BLaER1 treated with 17β-estradiol and CSF1 and Interleukin-3, amounts not matched to agents 10 nM and 100 nM (cell line): ENCODE measurements around the gene TBC1D22B.

Experiments used
- H3K27ac ChIP-seq, 11 experiments: shearing (Covaris generic); formaldehyde crosslinking; 2 replicates each; pipeline ENCODE4 v1.8.1; 2022
- H3K27me3 ChIP-seq, 11 experiments: shearing (Covaris generic); formaldehyde crosslinking; 2 replicates each; pipeline ENCODE4 v1.8.1; 2022
- H3K36me3 ChIP-seq, 11 experiments: shearing (Covaris generic); formaldehyde crosslinking; 2 replicates each; pipeline ENCODE4 v1.8.1; 2022
- H3K4me1 ChIP-seq, 10 experiments: shearing (Covaris generic); formaldehyde crosslinking; 2 replicates each; pipeline ENCODE4 v1.8.1; 2022
- H3K4me2 ChIP-seq, 11 experiments: shearing (Covaris generic); formaldehyde crosslinking; 2 replicates each; pipeline ENCODE4 v1.8.1; 2022
- H3K4me3 ChIP-seq, 10 experiments: shearing (Covaris generic); formaldehyde crosslinking; 2 replicates each; pipeline ENCODE4 v1.8.1; 2022
- H3K9ac ChIP-seq, 11 experiments: shearing (Covaris generic); formaldehyde crosslinking; 2 replicates each; pipeline ENCODE4 v1.8.1; 2022
- H3K9me3 ChIP-seq, 11 experiments: shearing (Covaris generic); formaldehyde crosslinking; replicated peaks in 1 of 11; 2 replicates each; pipeline ENCODE4 v1.8.1; 2022
- H4K20me1 ChIP-seq, 11 experiments: shearing (Covaris generic); formaldehyde crosslinking; 2 replicates each; pipeline ENCODE4 v1.8.1; 2022
- Cebpa-rat ChIP-seq, 11 experiments: shearing (Covaris generic); IDR thresholded peaks; 2 replicates each; pipeline ENCODE4 v1.8.1; 2022

TBC1D22B gene

DNA sequence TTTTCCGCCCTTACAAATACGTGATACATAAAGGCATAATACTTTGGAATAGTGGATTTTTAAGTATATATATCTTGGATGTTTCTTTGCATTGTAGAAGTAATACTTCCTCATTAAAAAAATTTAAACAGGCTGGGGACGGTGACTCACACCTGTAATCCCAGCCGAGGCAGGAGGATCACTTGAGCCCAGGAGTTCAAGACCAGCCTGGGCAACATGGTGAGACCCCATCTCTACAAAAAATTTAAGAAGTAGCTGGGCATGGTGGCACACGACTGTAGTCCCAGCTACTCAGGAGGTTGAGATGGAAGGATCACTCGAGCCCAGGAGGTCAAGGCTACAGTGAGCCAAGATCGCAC is 57.6 kb downstream of the TBC1D22B start:
- Histone ChIP-seq H3K36me3 (peaks cover 54 to 79% (median 69%) of the 10 kb centered on the region in 11 experiments), H3K27ac (no peak overlapping the region), H3K27me3 (no peaks in the 10 kb centered on the region), H3K9me3 (no peaks in the 10 kb centered on the region), H3K4me2 (0 out of 22 replicates have a peak overlapping the region, but pooled peaks of 1 of the 11 experiments have one; percentile 20), H3K9ac (no peak overlapping the region), H3K4me1 (peaks cover 8 to 25% (median 16%) of the 10 kb centered on the region in 10 experiments; a peak in 19 of 20 replicates), H4K20me1 (peaks cover 0 to 9% (median 0%) of the 10 kb centered on the region in 11 experiments; a peak in 1 of 22 replicates), H3K4me3 (no peak overlapping the region)
- TF ChIP-seq Cebpa-rat (IDR thresholded peaks at IDR 0.05), result no peak

DNA sequence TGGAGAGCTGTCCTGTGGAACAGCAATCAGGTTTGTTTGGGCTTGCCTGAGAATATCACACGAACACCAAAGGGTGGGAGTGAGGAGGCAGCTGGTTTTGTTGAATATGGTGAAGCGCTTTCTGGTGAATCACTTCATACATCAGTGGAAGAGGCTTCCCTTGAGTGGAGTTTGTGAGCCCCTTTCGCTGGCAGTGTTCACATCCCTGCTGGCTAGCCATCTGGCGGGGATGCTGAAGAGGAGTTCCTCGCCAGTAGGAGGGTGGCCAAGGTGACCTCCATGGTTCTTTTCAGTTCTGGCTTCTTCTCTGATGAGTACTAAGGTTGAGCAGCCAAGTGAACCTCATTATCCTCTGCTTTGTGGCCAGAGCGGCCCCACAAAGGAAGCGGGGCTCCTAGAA is 58.5 kb downstream of the TBC1D22B start:
- H3K9me3 ChIP-seq, result no peaks in the 10 kb centered on the region
- H3K4me3 ChIP-seq, result no peak overlapping the region
- no peaks in the 10 kb centered on the region for H3K27me3 ChIP-seq
- peaks cover 63 to 86% (median 79%) of the 10 kb centered on the region in 11 experiments for H3K36me3 ChIP-seq
- peaks cover 8 to 25% (median 16%) of the 10 kb centered on the region in 10 experiments; a peak in 19 of 20 replicates for H3K4me1 ChIP-seq
- peak overlapping the region in 5 of 11 experiments; percentile 0 to 54 (median 19); a peak in 6 of 22 replicates for H3K4me2 ChIP-seq
- H3K27ac ChIP-seq, result no peak overlapping the region
- H3K9ac ChIP-seq, result no peak overlapping the region
- peaks cover 0 to 9% (median 0%) of the 10 kb centered on the region in 11 experiments; a peak in 1 of 22 replicates for H4K20me1 ChIP-seq
- no peak for TF ChIP-seq Cebpa-rat (IDR thresholded peaks at IDR 0.05)

DNA sequence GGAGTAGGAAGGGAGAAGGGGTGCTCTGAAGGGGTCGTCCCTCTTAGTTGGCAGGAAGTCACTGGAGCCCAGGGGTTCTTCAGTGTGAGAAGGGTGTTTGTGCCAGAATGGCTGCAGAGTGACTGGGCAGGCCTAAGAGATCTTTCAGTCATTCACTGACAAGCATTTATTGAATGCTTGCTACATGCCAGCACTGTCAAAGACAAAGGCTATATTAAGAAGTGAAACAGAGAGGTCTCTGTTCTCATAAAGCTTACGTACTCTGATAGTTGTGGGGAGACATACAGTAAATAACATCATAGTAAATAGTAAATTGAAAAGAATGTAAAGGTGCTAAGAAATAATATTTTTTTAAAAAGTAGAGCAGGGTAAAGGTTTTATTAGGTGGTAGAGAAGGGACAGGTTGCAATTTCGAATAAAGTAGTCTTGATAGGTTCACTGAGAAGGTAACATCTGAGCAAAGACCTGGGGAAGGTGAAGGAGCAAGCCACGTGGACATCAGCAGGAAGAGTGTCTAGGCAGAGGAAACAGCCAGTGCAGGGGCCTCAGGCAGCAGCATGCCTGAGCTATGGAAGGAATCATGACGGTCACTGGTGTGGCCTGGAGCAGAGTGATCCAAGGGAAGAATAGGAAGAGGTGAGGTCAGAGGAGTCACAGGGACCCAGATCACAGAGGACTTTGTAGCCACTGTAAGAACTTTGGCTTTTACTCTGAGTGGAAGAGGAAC is 59.9 kb downstream of the TBC1D22B start:
- Histone ChIP-seq H3K9me3 (no peaks in the 10 kb centered on the region), H3K36me3 (peaks cover 63 to 96% (median 89%) of the 10 kb centered on the region in 11 experiments), H3K27ac (no peak overlapping the region), H3K9ac (no peak overlapping the region), H3K4me3 (no peak overlapping the region), H3K4me1 (peaks cover 8 to 25% (median 18%) of the 10 kb centered on the region in 10 experiments; a peak in 19 of 20 replicates), H3K4me2 (no peak overlapping the region), H4K20me1 (peaks cover 0 to 9% (median 0%) of the 10 kb centered on the region in 11 experiments; a peak in 1 of 22 replicates), H3K27me3 (no peaks in the 10 kb centered on the region)
- no peak for TF ChIP-seq Cebpa-rat (IDR thresholded peaks at IDR 0.05)

GRCh38 chr6:37319156-37319555 is 61.6 kb downstream of the TBC1D22B start:
- peaks cover 59 to 90% (median 85%) of the 10 kb centered on the region in 11 experiments for H3K36me3 ChIP-seq

DNA sequence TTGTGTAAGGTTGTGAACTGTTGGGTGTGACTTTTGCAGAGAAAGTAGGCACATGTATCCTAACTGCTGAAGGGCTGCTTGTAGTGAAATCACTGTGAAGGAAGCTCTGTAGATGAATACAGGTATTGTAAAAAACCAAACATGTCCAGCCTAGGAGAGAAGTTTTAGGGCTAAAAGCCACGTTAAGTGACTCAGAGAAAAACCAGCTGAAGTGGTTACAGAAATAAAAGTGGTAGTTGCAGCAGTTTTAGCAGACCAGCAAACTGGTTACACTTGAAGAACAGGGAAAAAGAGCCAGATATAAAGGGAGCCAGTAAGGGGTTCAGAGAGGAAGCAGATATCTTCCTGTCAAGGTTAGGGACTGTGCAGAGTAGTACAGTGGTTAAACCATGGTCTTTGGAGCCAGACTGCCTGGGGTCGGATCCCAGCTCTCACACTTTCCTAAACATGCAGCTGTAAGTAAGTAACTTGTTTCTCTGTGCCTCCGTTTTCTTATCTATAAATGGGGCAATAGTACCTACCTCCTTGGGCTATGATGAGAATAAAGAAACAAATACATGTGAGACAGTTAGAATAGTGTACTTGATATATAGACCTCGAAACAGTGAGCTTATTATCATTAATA is 62.4 kb downstream of the TBC1D22B start:
- H3K4me1 ChIP-seq, result peaks cover 8 to 27% (median 14%) of the 10 kb centered on the region in 10 experiments; a peak in 17 of 20 replicates
- no peaks in the 10 kb centered on the region for H3K9me3 ChIP-seq
- no peaks in the 10 kb centered on the region; a peak in 1 of 22 replicates for H4K20me1 ChIP-seq
- H3K27ac ChIP-seq, result no peak overlapping the region
- H3K4me2 ChIP-seq, result no peak overlapping the region
- peaks cover 59 to 86% (median 82%) of the 10 kb centered on the region in 11 experiments for H3K36me3 ChIP-seq
- no peak overlapping the region for H3K4me3 ChIP-seq
- TF ChIP-seq Cebpa-rat (IDR thresholded peaks at IDR 0.05), result no peak
- no peaks in the 10 kb centered on the region for H3K27me3 ChIP-seq
- no peak overlapping the region; a peak in 1 of 22 replicates for H3K9ac ChIP-seq

More at GRCh38 chr6:37319156-37319555, 61.6 kb downstream of the TBC1D22B start:
- Histone ChIP-seq H4K20me1 (peaks cover 0 to 4% (median 0%) of the 10 kb centered on the region in 11 experiments; a peak in 2 of 22 replicates), H3K9ac (no peak overlapping the region), H3K4me2 (no peak overlapping the region), H3K27me3 (no peaks in the 10 kb centered on the region), H3K4me1 (peaks cover 8 to 29% (median 16%) of the 10 kb centered on the region in 10 experiments; a peak in 19 of 20 replicates), H3K9me3 (no peaks in the 10 kb centered on the region), H3K4me3 (no peak overlapping the region), H3K27ac (no peak overlapping the region)
- no peak for TF ChIP-seq Cebpa-rat (IDR thresholded peaks at IDR 0.05)

DNA sequence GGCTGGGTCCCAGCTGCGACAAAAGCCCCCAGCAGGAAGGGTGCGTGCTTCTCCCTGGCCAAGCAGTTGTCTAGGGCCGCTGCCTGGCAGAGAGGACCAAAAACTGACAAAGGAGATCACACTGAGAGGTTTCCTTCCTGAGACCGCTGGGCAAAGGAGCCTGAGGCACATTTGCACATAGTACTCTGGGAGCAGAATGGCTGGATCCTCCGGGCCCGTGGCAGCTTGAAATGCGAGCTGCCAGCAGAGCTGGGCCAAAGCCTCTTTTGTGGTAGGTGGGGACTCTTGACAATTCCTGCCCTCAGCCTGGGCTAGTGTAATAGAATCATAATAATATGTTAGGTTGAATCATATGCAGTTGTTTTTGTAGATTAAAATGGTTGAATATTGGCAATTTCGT is 63.1 kb downstream of the TBC1D22B start:
- Histone ChIP-seq H3K27me3 (no peaks in the 10 kb centered on the region), H3K4me1 (peaks cover 8 to 27% (median 11%) of the 10 kb centered on the region in 10 experiments; a peak in 16 of 20 replicates), H3K36me3 (peaks cover 54 to 80% (median 76%) of the 10 kb centered on the region in 11 experiments), H3K9ac (no peak overlapping the region), H3K4me3 (no peak overlapping the region), H3K9me3 (no peaks in the 10 kb centered on the region), H4K20me1 (no peaks in the 10 kb centered on the region; a peak in 1 of 22 replicates), H3K27ac (no peak overlapping the region), H3K4me2 (no peak overlapping the region)
- no peak for TF ChIP-seq Cebpa-rat (IDR thresholded peaks at IDR 0.05)

GRCh38 chr6:37321101-37321500 is 63.5 kb downstream of the TBC1D22B start:
- Histone ChIP-seq H3K4me1 (peaks cover 3 to 27% (median 6%) of the 10 kb centered on the region in 10 experiments; a peak in 16 of 20 replicates), H3K27ac (no peak overlapping the region), H3K9ac (no peak overlapping the region), H3K27me3 (no peaks in the 10 kb centered on the region), H3K4me2 (no peak overlapping the region), H3K36me3 (peaks cover 49 to 75% (median 71%) of the 10 kb centered on the region in 11 experiments), H3K9me3 (no peaks in the 10 kb centered on the region), H3K4me3 (no peak overlapping the region), H4K20me1 (no peaks in the 10 kb centered on the region; a peak in 1 of 22 replicates)
- TF ChIP-seq Cebpa-rat (IDR thresholded peaks at IDR 0.05), result no peak

DNA sequence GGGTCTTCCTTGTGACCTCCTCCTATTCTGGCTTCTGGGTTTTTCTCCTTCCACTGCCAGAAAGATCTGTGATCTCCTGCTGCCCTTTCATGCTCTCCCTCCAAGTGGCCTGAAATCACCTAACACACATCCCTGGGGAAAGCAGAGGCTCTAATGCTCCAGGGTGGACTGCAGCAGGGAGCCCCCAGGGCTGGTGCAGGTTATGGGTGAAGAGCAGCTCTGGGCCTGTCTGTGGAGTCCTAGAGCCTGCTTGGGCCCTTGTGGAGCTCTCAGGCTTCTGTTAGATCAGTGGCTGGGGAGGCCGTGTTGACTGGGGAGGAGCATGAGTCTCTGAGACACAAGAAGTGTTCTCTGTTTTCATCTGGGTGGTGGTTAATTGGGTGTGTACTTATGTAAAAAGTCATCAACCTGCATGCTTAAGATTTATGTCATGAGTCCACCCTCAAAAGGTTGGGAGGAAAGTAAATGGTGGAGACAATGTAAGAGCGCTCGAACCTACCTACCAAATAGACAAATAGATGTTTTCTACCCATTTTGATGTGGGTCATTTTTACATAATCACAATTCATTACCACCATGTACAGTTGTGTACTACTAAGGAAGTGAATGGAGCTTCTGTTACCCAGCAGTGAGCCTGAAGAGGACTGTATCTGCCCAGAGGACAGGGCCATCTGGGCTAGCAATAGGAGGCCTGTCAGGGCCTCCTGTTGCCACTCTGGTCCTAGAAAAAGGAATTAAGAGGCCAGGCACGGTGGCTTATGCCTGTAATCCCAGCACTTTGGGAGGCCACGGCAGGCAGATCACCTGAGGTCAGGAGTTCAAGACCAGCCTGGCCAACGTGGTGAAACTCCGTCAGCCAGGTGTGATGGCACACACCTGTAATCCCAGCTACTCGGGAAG is 64.2 kb downstream of the TBC1D22B start:
- Histone ChIP-seq H3K36me3 (peaks cover 42 to 69% (median 64%) of the 10 kb centered on the region in 11 experiments), H3K27me3 (no peaks in the 10 kb centered on the region), H3K4me3 (no peak overlapping the region), H4K20me1 (no peaks in the 10 kb centered on the region; a peak in 1 of 22 replicates), H3K4me2 (0 out of 22 replicates have a peak overlapping the region, but pooled peaks of 1 of the 11 experiments have one; percentile 33), H3K27ac (no peak overlapping the region), H3K4me1 (peaks cover 0 to 27% (median under 1%) of the 10 kb centered on the region in 10 experiments; a peak in 8 of 20 replicates), H3K9me3 (no peaks in the 10 kb centered on the region), H3K9ac (no peak overlapping the region)
- no peak for TF ChIP-seq Cebpa-rat (IDR thresholded peaks at IDR 0.05)
